Stimulated activated naive CD4-positive, alpha-beta T cell (primary cell): Measurements from ENCODE around the gene ANKFY1.
"Not testable (repeated sequence)": the region's sequence is repeated elsewhere in the genome, so short reads cannot be mapped to it uniquely, and the experiment has no call there.

ENCODE experiments used
- DNase-seq, 6 experiments: peaks; one replicate each; lab custom pipeline; 2025; lab: John Stamatoyannopoulos, UW

Gene ANKFY1

DNA sequence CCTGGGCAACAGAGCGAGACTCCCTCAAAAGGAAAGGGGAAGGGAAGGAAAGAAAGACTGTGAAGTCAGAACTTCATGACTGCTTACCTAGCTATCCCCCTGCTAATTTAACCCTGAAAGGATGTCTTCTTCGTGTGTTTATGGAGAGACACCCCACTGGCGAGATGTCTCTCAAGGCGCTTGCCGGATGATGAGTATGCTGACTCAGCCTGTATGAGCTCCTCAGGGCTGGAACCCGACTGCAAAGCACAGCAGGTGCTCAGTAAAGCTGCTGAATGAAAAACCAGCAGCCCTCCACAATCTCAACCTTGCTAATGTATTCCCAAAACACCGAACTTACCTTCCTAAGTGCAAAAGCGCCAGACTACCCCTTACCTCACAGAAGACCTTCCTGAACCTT is 2.3 kb downstream of the ANKFY1 start:
- DNase-seq, result no peak

DNA sequence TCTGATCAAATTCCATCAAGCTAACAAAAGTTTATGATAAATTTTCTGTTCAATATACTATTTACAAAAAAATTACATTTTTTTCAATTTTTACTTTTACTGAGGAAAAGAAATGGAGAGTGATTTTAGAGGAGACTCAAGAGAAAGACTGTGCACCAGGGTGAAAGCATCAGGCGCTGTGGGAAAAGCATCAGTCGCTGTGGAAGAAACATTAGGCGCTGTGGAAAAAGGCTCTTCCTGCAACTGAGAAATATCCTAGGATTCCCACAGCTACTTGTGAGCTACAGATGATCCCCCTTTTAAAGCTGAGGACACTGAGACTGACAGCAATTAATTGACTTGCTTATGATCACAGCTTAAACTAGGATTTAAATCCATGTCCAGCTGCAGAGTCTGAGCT is 4.9 kb downstream of the ANKFY1 start:
- no peak for DNase-seq

DNA sequence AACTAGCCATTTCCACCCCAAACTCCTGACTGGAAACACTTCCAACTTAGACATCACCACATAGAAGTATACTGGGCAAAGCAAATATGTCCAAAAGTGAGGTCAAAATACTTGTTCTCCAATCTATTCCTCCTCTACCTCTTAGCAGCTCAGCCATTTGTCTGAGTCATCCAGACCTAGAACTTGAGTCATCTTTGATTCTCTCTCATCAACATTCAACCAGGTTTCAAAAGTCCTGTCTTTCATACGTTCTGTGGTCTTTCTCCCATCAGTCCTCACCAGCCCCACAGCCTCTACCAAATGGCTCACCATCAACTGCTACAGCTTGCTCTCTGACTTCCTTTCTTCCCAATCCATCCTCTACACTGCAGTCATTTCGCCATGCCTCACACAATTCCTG is 6.8 kb downstream of the ANKFY1 start:
- DNase-seq, result no peak

DNA sequence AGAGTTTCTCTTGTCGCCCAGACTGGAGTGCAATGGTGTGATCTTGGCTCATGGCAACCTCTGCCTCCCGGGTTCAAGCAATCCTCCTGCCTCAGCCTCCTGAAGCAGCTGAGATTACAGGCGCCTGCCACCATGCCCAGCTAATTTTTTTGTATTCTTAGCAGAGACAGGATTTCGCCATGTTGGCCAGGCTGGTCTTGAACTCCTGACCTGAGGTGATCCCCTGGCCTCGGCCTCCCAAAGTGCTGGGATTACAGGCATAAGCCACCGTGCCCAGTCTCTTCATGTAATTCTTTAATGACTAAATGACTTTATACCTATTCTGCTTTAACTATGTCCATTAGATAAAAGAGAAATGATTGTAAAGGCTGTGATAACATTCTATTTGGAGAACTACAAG is 8.5 kb downstream of the ANKFY1 start:
- DNase-seq, result not testable (repeated sequence)

DNA sequence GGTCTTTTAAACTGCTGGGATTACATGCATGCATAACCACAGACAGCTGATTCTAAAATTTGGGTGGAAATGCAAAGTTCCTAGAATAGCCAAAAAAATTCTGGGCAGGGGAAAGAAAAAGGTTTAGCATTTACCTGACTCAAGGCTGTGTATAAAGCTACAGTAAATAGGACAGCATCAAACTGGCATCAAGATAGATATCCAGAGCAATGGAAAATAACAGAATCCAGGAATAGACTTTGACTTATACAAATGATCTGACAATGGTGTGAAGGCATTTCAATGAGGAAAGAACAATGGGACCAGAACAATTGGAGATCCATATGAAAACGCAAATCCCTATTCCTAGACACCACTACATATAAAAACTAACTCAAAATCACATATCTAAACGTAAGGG is 12.9 kb downstream of the ANKFY1 start:
- DNase-seq, result no peak

DNA sequence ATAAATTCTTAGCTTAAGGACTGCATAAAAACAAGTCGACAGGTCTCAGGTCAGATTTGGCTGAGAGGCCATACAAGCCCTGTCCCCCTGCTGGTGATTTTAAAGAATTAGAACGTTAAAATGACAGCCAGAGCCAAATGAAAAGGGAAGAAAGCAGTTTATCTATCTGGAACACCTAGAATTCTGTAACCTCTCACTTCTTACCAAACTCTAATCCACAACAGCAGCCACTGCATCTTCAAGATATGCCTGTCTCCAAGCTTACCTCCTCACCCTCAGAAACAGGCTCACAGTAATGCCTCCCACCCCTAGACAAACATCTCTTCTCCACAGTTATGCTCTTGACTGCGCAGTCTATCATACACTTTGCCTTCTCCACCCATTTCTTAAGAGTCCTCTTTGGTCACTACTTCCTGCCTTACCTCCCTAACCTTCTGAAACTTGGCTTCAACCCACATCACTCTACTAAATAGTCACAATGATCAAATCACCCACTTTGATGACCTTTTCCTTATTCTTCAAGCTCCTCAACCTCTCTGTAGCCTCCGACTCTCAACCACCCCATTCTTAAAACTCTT is 14.2 kb downstream of the ANKFY1 start:
- DNase-seq, result peak in 1 of 6 experiments; percentile 9

DNA sequence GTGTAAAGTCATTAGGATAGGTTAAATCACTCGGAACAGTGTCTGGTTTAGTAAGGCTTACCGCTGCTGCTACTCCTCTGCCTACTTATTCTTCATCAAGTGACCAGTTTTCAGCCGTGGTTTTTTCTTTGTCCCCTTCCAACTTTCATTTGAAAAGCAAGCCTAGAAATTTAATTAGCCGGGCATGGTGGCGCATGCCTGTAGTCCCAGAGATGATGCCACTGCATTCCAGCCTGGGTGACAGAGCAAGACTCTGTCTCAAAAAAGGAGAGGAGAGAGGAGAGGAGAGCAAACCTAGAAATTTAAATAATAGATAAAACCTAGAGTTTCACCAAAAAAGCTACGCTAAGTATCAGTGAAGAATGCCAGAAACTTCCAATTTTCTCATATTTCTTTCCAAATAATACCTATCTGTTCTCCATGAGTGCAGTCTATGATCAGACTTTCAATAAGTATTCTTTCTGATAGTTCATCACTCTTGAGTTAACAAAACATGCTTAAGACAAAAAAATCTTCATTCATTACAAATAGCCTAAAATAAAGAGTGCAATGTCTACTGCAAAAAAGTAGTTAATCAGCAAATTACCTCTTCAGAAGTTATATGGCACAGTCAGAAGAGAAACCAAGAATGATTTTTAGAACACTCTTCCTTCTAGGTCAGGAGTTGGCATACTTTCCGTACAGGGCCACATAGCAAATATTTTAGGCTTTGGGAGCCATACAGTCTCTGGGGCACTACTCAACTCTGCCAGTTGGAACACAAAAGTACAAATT is 15.1 kb downstream of the ANKFY1 start:
- no peak for DNase-seq

DNA sequence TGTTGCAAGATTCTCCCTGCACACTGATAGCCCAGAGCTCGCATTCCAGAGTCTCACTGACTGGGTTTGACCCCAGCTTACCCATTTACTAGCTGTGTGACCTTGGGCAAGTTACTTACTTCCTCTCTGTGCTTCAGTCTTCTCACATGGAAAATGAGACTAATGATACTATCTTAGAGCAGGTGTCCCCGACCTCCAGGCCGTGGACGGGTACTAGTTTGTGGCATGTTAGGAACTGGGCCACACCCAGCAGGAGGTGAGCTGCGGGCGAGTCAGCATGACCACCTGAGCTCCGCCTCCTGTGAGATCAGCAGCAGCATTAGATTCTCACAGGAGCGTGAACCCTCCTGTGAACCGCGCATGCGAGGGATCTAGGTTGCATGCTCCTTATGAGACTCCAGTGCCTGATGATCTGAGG is 15.8 kb downstream of the ANKFY1 start:
- no peak for DNase-seq

DNA sequence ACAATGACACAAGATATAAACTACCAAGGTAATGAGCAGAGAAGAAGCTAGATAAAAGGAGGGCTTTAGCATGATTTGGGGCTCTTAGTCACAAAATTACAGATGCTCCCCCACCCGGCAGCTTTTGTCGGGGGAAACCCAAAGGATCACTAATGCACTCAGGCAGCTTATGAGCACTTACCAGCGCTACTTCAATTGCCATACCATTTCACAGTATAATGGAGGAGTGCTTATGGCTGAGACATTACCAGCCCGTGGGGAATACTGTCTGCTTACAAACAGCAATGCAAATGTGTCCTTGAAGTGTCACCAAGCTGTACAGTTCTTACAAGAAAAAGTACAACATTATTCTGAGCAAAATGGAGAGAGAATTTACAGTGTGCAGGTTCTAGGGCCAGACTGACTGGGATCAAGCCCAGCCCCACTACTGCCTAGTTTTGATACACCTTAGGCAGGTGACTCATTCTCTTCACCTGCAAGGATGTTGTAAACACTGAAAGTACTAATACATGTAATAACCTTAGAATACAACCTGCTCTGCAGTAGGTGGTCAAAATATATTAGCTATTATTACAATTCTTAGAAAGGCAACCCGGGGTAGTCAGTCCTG is 16.3 kb downstream of the ANKFY1 start:
- DNase-seq, result no peak

DNA sequence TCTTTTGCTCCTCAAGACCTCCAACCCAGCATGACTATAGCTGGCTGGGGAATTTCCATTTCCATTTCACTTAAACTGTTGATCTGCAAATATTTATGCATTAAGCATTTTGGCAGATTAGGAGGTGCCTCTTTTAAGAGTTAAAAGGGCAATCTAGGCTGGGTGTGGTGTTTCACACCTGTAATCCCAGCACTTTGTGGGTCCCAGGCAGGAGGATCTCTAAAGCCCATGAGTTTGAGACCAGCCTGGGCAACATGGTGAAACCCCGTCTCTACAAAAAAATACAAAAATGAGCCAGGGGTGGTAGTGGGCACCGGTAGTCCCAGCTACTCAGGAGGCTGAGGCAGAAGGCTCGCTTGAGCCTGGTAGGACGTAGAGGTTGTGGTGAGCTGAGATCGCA is 17.1 kb downstream of the ANKFY1 start:
- no peak for DNase-seq

DNA sequence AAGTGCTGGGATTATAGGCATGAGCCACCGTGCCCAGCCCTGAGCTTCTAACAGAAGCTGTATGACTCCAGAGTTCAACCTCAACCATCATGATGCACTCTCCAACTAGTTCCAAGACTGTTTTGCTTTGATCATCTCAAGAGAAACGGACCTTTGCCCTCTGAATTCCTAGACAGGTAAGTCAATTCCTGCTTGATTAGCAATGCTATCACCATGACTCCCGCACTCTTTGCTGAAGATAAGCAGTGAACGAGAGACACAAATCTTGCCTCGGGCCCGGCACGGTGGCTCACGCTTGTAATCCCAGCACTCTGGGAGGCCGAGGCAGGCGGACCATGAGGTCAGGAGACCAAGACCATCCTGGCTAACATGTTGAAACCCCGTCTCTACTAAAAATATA is 22.2 kb downstream of the ANKFY1 start:
- DNase-seq, result no peak

DNA sequence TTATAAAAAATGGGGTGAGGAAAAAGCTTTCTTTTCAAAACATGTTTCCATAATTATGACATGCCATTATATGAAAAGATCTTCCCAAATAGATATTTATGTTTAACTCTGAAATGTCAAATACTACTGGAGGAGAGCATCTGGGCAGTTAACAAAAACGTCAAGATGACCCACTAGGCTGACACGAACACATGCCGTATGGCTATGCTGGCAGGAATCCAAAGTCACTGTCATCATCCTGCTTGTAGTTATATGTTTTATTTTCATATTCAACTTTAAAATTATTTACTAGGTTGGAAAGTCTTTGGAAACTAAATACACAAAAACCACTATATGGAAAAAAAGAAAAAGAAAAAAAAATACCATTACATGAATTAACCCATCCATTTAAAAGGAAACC is 27.3 kb downstream of the ANKFY1 start:
- no peak for DNase-seq

DNA sequence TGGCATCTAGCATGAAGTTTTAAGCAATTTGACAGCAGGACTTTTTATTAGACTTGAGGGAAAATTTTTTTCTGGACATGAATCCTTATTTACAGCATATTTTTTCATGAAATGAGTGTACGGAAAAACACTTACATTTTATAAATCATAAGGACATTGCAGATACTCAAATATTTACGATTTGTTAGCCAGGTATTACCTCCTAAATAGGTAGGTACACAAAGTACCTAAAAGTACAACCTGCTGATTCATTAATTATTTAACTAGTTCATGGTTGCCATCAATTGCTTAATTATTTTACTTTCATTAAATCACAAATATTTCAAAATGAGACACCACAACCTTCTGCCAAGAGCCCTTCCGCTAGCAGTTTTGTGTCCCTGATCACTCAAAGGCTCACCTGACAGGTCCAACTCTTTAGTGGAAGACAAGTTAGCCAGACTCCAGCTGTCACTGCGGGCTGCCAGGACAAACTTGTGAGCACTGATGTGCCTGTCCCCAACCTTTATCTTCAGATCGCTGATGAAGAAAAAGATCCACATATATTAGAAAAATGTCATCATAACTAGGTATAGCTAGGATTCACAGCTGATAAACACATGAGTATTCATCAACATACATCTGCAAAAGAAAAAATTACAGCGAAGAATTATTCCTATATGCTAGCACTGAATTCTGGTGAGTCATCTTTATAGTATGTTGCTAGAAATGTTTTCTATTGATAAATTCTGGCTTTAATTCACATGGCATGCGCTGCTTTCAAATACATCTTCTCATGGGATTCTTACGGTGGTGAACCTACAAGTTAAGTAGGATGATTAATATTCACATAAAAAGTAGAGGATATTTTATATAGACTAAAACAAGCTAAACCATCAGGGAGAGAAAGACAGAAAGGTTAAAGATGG is 28.2 kb downstream of the ANKFY1 start:
- no peak for DNase-seq

DNA sequence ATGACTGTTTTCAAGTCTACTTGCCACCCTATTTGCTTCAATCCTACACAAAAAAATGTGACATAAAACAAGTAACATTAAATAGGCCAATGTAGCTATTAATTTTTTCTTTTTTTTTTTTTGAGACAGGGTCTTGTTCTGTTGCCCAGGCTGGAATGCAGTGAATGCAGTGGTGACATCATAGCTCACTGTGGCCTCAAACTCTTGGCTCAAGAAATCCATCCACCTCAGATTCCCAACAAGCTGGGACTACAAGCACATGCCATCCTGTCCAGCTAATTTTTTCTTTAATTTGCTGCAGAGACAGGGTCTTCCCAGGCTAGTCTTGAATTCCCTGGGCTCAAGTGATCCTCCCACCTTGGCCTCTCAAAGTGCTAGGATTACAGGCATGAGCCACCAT is 29.4 kb downstream of the ANKFY1 start:
- no peak for DNase-seq

DNA sequence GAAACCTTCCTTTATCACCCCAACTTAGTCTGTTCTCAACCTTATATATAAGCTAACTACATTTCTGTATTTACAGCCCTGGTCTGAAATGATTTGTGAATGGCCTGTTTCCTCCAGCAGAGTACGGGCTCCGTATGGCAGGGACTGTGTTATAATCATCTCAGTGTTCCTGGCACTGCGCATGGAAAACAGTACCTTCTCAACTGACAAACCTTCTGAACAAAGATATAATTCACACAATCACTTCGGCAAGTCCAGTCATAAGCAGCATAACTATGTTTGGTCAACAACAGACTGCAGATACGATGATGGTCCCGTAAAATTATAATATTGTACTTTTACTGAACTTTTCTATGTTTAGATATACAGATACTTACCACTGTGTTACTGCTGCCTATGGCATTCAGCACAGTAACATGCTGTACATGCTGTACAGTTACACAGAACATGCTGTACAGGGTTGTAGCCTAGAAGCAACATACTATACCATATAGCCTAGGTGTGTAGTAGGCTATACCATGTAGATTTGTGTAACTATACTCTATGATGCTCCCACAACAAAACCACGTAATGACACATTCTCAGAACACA is 30.0 kb downstream of the ANKFY1 start:
- DNase-seq, result no peak

DNA sequence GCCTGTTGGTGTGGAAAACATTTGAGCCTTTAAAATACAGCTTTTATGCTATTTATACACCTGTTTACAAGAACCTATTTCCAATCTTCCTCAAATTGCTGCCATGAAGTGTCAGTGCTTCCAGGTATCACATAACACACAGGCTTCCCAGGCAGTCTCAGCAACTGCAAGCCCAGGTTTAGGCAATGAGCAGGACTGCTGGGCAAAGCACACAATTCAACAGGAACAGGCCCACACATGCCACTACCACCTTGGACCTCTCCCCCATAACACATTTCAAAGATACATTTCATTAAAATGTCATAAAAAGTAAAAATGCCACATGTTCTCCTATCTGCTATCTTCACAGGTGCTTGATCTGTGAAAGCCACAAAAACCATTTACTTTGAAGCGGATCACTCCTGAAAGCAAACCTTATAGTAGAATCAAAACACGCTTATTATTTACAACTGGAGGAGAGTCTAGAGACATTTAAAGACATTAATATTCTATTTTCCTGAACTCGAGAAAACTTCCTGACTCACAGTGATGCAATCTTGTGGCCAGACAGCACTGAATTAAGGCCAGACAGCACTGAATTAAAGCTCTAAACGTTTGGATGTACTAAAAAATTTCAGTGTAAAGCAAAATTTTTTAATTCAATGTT is 31.5 kb downstream of the ANKFY1 start:
- no peak for DNase-seq

DNA sequence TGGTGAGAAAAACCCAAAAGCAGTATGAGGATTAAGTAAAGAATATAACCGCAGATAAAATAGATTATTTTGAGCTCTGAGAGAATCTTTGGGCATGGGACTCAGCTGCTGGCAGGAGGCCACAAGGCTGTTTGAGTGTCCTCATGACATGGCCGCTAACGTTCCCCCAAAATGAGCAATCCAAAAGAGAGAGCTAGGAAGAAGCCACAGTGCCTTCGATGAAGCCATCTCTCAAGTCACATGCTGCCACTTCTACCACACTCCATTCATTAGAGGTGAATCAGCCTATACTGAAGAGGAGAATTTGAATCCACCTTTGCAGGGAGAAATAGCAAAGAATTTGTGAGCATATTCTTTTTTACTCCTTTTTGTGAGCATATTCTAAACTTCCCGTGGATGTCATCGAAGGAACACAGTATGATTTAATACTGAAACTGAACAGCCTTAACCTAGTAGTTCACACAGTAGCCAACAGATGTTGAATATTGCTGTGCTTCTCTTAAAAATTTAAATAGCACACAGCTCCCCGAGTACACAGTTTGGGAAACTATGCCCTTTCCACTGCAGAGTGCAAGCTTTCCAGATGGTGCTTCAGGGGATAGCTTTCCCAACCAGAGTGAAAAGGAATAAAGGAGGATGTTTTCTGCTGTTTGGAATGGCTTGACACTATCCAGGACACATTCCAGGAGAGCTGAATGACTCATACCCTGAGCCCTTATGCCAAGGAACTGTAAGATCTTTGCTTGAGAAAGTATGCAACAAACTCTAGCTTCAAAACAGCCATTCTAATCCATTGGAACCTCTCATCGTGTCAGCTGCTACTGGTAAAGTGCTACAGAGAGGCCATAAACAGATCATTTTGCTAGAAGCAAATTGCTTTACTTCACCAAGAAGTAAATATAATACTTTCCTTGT is 33.9 kb downstream of the ANKFY1 start:
- no peak for DNase-seq

DNA sequence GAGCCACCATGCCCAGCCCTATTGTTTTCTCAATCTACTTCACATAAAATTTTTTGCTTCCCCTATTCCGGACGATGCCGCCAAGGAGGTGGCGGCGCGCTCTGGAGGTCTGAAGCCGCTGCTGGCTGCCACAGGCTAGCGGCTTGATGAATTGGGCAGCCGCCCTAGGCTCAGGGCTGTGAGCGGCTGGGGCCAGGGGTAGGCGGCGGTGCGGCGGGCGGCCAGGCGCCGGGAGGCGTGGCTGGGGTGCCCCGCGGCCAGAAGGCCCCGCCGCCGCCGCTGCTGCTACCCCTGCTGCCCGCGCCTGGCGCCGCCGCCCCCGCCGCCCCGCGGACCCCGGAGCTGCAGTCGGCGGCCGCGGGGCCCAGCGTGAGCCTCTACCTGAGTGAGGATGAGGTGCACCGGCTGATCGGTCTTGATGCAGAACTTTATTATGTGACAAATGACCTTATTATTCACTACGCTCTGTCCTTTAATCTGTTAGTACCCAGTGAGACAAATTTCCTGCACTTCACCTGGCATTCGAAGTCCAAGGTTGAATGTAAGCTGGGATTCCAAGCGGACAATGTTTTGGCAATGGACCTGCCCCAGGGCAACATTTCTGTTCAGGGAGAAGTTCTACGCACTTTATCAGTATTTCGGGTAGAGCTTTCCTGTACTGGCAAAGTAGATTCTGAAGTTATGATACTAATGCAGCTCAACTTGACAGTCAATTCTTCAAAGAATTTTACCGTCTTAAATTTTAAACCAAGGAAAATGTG is 41.7 kb downstream of the ANKFY1 start:
- no peak for DNase-seq

DNA sequence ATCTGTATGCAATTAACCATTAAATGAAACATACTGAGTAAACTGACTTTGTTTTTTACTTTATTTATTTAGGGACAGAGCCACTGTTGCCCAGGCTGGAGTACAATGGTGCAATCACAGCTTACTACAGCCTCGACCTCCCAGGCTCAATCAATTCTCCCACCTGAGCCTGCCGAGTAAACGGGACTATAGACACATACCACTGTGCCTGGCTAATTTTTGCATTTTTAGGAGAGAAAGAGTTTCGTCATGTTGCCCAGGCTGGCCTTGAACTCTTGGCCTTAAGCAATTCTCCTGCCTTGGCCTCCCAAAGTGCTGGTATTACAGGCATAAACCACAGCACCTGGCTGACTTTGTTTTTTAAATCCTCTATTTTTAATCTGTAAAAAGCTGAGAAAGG is 42.6 kb downstream of the ANKFY1 start:
- DNase-seq, result no peak

DNA sequence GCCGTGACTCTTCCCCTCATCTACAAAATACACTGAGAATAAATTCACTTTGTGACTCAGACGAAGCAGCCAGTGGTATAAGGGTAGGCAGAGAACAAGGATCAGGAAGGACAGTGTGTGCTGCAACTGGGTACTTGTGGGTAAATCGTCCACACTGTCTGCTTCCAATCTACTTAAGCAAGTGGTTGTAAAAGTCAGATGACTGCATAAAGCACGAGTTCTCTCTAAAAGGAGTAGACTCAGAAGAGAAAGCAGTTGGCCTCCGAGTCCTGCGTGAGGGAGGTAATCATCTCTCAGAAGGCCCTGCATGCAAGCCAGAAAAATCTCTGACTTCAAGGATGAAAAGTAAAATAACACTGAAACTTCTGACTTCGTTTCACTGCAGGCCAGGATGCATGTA is 43.1 kb downstream of the ANKFY1 start:
- no peak for DNase-seq
